Motor neuron (in vitro differentiated cells): Measurements from ENCODE around the gene CDH13. TPM values are rescaled to one million over a fixed set of nuclear protein-coding genes. Genes with fewer than 3 reads are reported as not detected.

ENCODE experiments used
- ATAC-seq, 8 experiments: fragments of 200-7000 bp; cut with Tn5 transposase; replicated peaks in 6 of 8; 2 replicates each; pipeline ENCODE4 v1.8.0; 2021; ENCODE audit warnings: mild to moderate bottlenecking in 8 of 8, moderate library complexity in 8 of 8
- H3K27ac ChIP-seq, 2 donors: fragments of 250-450 bp; sonication (Bioruptor Pico); 2 replicates each; pipeline ENCODE4 v1.9.0; 2021; ENCODE audit warnings: antibody characterized with exemption in 2 of 2, mild to moderate bottlenecking in 2 of 2, moderate library complexity in 1 of 2
- H3K4me1 ChIP-seq, 2 donors: fragments of 250-450 bp; sonication (Bioruptor Pico); replicated peaks in 1 of 2; 2 replicates each; pipeline ENCODE4 v1.6.1; 2021; ENCODE audit warnings: antibody characterized with exemption in 2 of 2, mild to moderate bottlenecking in 2 of 2, moderate library complexity in 1 of 2
- H3K4me3 ChIP-seq, 5 donors: fragments of 250-450 bp; sonication (Bioruptor Pico); 2 replicates each; pipeline ENCODE4 v1.9.0; 2021; ENCODE audit warnings: antibody characterized with exemption in 5 of 5, mild to moderate bottlenecking in 5 of 5, moderate library complexity in 4 of 5
- WGBS, 10 experiments: fragments of 450-650 bp; shearing (Covaris generic); methylation state at CpG; one replicate each; pipeline ENCODE4 v1.0.0; 2022; 5-methylcytosine and 5-hydroxymethylcytosine counted together
- in situ Hi-C, 9 experiments: fragments of 400-800 bp; cut with MboI; loops; one replicate each; pipeline ENCODE4 v1.15.0; 2021; ENCODE audit warnings: low sequenced_read_pairs in 9 of 9, low pct_unique_long_range_greater_than_20kb in 2 of 9; ENCODE audit not compliant: unreplicated experiment in 9 of 9
- total RNA-seq, 8 experiments: library from RNA; unstranded; fragments of 300-600 nt; gene quantifications; 2 replicates each; pipeline versions ENCODE4 v1.2.3 to v1.2.4, GENCODE V29; 2022

Gene CDH13
- total RNA-seq, 8 experiments from 2014 or later: 0.42 to 10.3 (median 3.4) TPM

DNA sequence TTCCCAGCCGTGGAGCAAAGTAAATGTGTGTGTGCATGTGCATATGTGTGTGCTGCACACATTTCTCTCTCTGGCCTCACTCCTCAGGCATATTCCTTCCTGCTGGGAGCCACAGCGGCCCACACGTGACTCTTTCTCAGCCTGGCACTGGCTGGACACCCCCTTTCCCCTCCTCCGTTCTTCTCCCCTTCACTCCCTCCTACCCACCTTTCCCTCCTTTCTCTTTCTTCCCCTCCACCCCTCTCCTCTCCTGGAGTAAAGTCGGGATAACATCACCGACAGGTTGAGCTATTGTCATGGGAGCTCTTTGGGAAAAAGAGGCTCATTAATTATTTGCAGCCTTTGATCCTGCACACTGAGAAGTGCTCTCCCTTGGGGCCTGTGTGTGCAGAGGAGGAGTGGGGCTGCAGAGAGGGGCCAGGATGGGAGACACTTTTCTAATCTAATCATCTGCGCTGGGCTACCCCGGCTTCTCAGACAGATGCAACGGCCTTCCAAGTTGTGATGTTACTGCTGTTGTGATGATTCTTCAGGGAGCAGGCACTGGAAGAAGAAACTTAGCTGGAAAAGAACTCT is 1054.7 kb downstream of the CDH13 start:
- 0 to 100% (median 26%) methylated on average over 1 to 4 of the region's 9 CpGs; no CpG with 5 or more reads in 3 of the 10 experiments for WGBS, 10 experiments
- Histone ChIP-seq H3K4me3 (no peak overlapping the region), H3K4me1 (peaks cover 29 to 30% of the 10 kb centered on the region in 2 donors), H3K27ac (peak overlapping the region; percentile 58 to 68)
- in situ Hi-C loops: no loop called here
- peak; percentile 40 to 87 (median 78) for ATAC-seq

- WGBS, 10 experiments: 0 to 94% (median 50%) methylated on average over 1 to 11 of the region's 13 CpGs; no CpG with 5 or more reads in 1 of the 10 experiments
- Histone ChIP-seq H3K4me3 (peak overlapping the region in 1 of 5 donors; percentile 4), H3K4me1 (peaks cover 29 to 30% of the 10 kb centered on the region in 2 donors), H3K27ac (peak overlapping the region; percentile 58 to 68)
- in situ Hi-C loops: no loop called here
- ATAC-seq: peak; percentile 69 to 96 (median 73)
Observed at GRCh38 chr16:83682116-83682867, 1055.5 kb downstream of the CDH13 start.

DNA sequence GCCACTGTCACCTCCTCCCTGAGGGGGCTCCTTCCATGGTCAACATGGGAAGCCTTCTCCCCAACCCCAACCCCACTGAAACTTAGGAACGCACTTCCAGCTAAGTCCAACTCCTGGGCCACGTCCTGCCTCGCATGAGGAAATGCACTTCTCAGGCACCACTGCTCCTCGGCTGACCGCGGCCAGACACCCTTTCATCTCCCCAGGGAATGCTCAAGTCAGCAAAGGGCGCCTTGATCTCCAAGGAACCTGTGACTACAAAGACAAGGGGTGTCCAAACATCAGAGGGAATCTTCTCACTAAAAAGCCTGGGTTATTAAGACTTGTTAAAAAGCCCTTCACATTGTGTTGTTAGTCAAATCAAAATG is 1056.1 kb downstream of the CDH13 start:
- 57 to 89% (median 67%) methylated on average over 2 to 5 of the region's 7 CpGs; no CpG with 5 or more reads in 5 of the 10 experiments for WGBS, 10 experiments
- Histone ChIP-seq H3K27ac (peak overlapping the region in 1 of 2 donors; percentile 58), H3K4me1 (peaks cover 29 to 30% of the 10 kb centered on the region in 2 donors), H3K4me3 (no peak overlapping the region)
- in situ Hi-C loops: no loop called here
- no peak for ATAC-seq

DNA sequence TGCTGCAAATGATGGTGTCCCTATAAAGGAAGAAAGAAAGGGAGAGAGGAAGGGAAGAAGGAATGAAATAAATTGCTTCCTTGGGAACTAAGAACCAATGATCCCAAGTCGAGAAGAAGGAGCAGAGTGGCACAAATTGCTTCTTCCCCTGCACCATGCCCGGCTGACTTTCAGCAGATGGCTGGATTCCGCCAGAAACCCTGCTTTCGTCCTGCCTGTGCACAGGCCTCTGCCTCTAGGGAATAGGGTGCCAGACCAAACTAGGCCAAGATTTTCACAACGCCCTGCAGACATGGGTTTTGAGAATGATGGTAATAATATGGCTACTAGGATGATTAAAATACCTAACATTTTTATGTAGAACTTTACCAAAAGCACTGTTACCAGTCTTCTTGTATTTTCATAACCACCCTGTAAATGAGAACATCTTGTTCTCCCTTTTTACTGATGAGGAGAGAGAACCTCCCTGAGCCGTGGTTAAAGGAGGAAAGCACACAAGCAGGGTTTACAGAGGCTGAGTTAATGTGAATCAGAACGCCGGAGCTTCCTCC is 1058.9 kb downstream of the CDH13 start:
- no peak overlapping the region for H3K4me3 ChIP-seq
- no peak overlapping the region for H3K27ac ChIP-seq
- ATAC-seq: no peak
- peaks cover 33 to 45% of the 10 kb centered on the region in 2 donors for H3K4me1 ChIP-seq
- in situ Hi-C loops: no loop called here
- 73 to 100% (median 92%) methylated on average over 2 to 6 of the region's 8 CpGs; no CpG with 5 or more reads in 2 of the 10 experiments for WGBS, 10 experiments

- no peak for ATAC-seq
- WGBS, 10 experiments: 60 to 100% (median 100%) methylated on average over 1 to 3 of the region's 3 CpGs; no CpG with 5 or more reads in 5 of the 10 experiments
- Histone ChIP-seq H3K27ac (no peak overlapping the region), H3K4me1 (peaks cover 22 to 35% of the 10 kb centered on the region in 2 donors), H3K4me3 (no peak overlapping the region)
- in situ Hi-C loops: no loop called here
Observed at GRCh38 chr16:83686726-83687125, 1060.0 kb downstream of the CDH13 start.

DNA sequence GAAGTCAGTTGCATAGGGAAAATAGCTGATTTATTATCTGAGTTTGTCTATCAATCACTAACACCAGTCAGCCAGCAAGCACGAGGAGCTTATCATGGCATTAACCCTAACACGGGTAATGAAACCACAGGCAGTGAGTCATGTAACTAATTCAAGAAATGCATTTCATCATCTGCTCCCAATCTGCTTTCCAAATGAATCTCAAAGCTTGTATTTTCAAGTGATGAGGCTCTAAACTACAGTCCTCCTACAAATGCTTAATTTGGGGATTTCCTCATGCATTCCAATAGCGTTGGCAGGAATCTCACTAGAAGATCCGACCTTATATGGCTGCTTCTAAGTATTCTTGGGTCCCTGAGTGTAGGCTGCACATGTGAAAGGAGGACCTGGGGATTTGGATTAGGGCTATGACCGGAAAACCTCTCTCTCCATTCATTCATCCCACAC is 1062.6 kb downstream of the CDH13 start:
- WGBS, 10 experiments: 0 to 46% (median 8%) methylated on average over 2 to 5 of the region's 5 CpGs; no CpG with 5 or more reads in 1 of the 10 experiments
- peaks cover 15 to 31% of the 10 kb centered on the region in 2 donors for H3K4me1 ChIP-seq
- H3K27ac ChIP-seq: peak overlapping the region; percentile 40 to 55
- in situ Hi-C loops: no loop called here
- H3K4me3 ChIP-seq: no peak overlapping the region
- peak; percentile 91 to 97 (median 94) for ATAC-seq

GRCh38 chr16:83692224-83692623 is 1065.5 kb downstream of the CDH13 start:
- in situ Hi-C loops: no loop called here
- H3K4me3 ChIP-seq: no peak overlapping the region
- peaks cover 15 to 31% of the 10 kb centered on the region in 2 donors for H3K4me1 ChIP-seq
- H3K27ac ChIP-seq: no peak overlapping the region
- peak in 3 of 8 experiments; percentile 18 to 43 (median 30) for ATAC-seq
- WGBS, 10 experiments: 14 to 60% (median 43%) methylated on average over 1 to 4 of the region's 5 CpGs; no CpG with 5 or more reads in 3 of the 10 experiments

GRCh38 chr16:83698964-83699363 is 1072.2 kb downstream of the CDH13 start:
- Histone ChIP-seq H3K27ac (no peak overlapping the region), H3K4me3 (no peak overlapping the region), H3K4me1 (peaks cover 2 to 9% of the 10 kb centered on the region in 2 donors)
- in situ Hi-C loops: no loop called here
- WGBS, 10 experiments: 0 to 89% (median 71%) methylated on average over 1 to 3 of the region's 4 CpGs; no CpG with 5 or more reads in 2 of the 10 experiments
- ATAC-seq: peak in 2 of 8 experiments; percentile 43 to 55

GRCh38 chr16:83699817-83700216 is 1073.0 kb downstream of the CDH13 start:
- 28 to 100% (median 59%) methylated on average over 1 to 4 of the region's 4 CpGs; no CpG with 5 or more reads in 3 of the 10 experiments for WGBS, 10 experiments
- in situ Hi-C loops: no loop called here
- peaks cover 2 to 9% of the 10 kb centered on the region in 2 donors for H3K4me1 ChIP-seq
- no peak overlapping the region for H3K4me3 ChIP-seq
- no peak for ATAC-seq
- H3K27ac ChIP-seq: no peak overlapping the region

- Histone ChIP-seq H3K27ac (no peak overlapping the region), H3K4me3 (no peak overlapping the region), H3K4me1 (peaks cover 2 to 9% of the 10 kb centered on the region in 2 donors)
- in situ Hi-C loops: no loop called here
- ATAC-seq: peak in 5 of 8 experiments; percentile 59 to 92 (median 85)
- 0 to 79% (median 49%) methylated on average over 1 to 7 of the region's 7 CpGs; no CpG with 5 or more reads in 2 of the 10 experiments for WGBS, 10 experiments
Observed at GRCh38 chr16:83700918-83701317, 1074.1 kb downstream of the CDH13 start.

DNA sequence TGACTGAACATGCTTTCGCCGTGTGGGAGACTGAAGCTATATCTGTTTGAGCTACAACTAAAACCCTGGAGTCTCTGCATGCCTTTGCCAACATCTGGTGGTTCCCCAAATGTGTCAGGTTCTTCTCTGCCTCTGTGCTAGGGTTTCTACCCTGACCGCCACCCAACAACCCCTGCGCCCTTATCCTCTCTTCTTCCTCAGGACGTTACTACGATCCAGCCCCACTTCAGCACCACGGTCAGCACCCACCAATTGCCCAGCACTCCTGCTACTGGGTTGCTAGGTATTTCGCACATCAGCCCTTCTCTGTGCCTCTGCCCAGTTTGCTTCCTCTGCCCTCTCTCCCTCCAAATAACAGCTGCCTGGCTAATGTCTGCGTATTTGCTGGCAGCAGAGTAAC is 1074.7 kb downstream of the CDH13 start:
- Histone ChIP-seq H3K4me1 (peaks cover 2 to 9% of the 10 kb centered on the region in 2 donors), H3K27ac (no peak overlapping the region), H3K4me3 (no peak overlapping the region)
- 0 to 50% (median 43%) methylated on average over 1 to 7 of the region's 9 CpGs; no CpG with 5 or more reads in 3 of the 10 experiments for WGBS, 10 experiments
- in situ Hi-C loops: no loop called here
- ATAC-seq: peak; percentile 25 to 78 (median 56)

- in situ Hi-C loops: no loop called here
- H3K27ac ChIP-seq: no peak overlapping the region
- peaks cover 0 to 9% of the 10 kb centered on the region in 2 donors for H3K4me1 ChIP-seq
- H3K4me3 ChIP-seq: no peak overlapping the region
- no peak for ATAC-seq
Observed at GRCh38 chr16:83704656-83705055, 1077.9 kb downstream of the CDH13 start.

GRCh38 chr16:83705856-83706255 is 1079.1 kb downstream of the CDH13 start:
- Histone ChIP-seq H3K27ac (no peak overlapping the region), H3K4me3 (no peak overlapping the region), H3K4me1 (peaks cover 6 to 11% of the 10 kb centered on the region in 2 donors)
- 40 to 100% (median 92%) methylated on average over 1 to 2 of the region's 4 CpGs; no CpG with 5 or more reads in 3 of the 10 experiments for WGBS, 10 experiments
- ATAC-seq: no peak
- in situ Hi-C loops: no loop called here
